NCI-H2107 treated with DMSO at 0.1 percent for 48 hours (cell line): Measurements from ENCODE around the gene SIVA1.

Experiments
- DNase-seq: peaks from one replicate; lab custom pipeline; 2025; ENCODE audit not compliant: unreplicated experiment; lab: John Stamatoyannopoulos, UW

The SIVA1 gene

GRCh38 chr14:104752735-104753527, at the start of gene SIVA1:
TSS of gene SIVA1 (plus strand) at chr14:104753147. CDS start at chr14:104753202, 55 bp downstream.
- peak; percentile 99 for DNase-seq

- no peak for DNase-seq
Observed at GRCh38 chr14:104703269-104703668, 49.7 kb upstream of the SIVA1 start.

- no peak for DNase-seq
Observed at GRCh38 chr14:104704252-104704651, 48.7 kb upstream of the SIVA1 start.

GRCh38 chr14:104705340-104706047, 47.5 kb upstream of the SIVA1 start:
- DNase-seq: no peak

GRCh38 chr14:104706733-104707607, 46.0 kb upstream of the SIVA1 start:
- no peak for DNase-seq

DNA sequence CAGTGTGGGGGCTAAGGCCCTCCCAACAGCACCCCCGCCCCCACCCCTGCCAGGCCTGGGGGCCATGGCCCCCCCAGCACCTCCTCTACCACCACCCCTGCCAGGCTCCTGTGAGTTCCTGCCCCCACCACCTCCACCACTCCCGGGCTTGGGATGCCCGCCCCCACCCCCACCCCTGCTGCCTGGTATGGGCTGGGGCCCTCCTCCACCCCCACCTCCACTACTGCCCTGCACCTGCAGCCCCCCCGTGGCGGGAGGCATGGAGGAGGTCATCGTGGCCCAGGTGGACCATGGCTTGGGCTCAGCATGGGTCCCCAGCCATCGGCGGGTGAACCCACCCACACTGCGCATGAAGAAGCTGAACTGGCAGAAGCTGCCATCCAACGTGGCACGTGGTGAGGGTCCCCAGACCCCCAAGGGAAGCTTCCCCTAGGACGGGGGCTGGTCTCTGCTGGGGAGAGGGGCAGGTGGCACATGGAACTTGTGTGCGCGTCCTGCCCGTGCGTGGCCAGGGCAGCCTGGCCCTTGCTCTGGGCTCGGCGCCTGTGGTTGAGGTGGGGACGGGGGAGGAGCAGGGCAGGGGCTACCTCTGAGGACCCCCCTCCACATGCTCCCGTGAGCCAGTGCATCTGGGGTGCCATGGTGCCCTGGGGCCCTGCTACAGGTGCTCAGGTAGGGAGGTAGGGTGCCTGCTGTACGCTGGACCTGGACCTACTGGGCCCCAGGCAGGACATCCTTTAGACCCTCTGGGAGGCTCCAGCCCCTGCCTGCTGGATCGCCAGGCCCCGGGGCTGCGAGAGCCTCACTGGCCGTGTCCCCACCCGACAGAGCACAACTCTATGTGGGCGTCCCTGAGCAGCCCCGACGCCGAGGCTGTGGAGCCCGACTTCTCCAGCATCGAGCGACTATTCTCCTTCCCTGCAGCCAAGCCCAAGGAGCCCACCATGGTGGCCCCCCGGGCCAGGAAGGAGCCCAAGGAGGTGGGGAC, 45.0 kb upstream of the SIVA1 start:
- no peak for DNase-seq

DNA sequence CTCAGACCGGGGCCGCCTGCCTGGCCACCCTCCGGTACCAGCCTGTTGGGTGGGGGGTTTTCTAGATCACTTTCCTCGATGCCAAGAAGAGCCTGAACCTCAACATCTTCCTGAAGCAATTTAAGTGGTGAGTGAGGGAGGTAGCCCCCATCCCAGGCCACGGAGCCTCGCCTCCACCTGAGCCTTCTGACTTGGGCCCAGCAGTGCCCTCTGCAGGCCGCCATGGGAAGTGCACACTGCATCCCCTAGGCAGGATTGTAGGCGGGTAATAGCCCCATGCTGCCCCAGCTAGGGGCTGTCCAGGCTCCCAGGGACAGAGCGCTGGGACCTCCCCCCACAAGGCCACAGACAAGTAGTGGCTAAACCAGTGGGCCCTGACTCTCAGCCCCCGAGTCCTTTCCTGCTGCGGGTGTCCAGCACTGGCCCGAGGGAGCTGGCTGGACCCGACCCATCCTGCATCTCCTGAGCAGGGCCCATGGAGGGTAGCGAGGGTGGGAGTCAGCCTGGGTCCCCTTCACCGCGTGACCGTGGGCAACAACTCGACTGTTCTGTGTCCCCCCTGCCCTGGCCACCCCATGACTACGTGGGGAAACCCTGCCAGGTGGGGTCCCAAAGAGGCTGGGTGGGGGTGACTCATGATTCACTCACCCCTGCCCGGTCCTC, 44.2 kb upstream of the SIVA1 start:
- peak; percentile 32 for DNase-seq

DNA sequence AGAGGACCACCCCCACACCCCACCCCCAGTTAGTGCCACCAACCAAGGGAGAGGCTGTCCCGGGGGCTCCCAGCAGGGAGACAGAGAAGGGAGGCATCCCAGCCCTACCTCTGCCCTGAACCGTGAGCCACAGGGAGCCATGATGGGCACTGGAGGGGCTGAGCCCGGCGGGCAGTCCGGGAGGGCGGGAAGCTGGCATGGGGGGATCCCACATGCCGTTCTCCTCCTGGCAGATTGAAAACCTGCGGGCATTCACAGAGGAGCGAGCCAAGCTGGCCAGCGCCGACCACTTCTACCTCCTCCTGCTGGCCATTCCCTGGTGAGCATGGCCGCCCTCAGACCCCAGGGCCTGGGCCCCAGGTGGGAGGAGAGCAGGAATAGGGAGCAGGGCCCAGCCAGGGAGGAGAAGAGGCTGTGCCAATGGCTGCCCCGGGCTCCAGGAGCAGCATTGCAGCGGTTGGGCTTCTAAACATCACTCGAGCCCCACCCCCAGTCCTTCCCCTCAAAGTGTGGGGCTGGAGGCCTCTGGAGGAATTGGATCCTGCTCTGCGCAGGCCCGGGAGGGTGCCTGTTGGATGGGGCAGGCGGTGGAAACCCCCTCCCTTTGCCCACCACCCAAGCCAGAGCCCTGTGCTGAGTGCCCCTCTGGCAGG, 43.4 kb upstream of the SIVA1 start:
- no peak for DNase-seq

GRCh38 chr14:104710071-104710735, 42.7 kb upstream of the SIVA1 start:
- no peak for DNase-seq

DNA sequence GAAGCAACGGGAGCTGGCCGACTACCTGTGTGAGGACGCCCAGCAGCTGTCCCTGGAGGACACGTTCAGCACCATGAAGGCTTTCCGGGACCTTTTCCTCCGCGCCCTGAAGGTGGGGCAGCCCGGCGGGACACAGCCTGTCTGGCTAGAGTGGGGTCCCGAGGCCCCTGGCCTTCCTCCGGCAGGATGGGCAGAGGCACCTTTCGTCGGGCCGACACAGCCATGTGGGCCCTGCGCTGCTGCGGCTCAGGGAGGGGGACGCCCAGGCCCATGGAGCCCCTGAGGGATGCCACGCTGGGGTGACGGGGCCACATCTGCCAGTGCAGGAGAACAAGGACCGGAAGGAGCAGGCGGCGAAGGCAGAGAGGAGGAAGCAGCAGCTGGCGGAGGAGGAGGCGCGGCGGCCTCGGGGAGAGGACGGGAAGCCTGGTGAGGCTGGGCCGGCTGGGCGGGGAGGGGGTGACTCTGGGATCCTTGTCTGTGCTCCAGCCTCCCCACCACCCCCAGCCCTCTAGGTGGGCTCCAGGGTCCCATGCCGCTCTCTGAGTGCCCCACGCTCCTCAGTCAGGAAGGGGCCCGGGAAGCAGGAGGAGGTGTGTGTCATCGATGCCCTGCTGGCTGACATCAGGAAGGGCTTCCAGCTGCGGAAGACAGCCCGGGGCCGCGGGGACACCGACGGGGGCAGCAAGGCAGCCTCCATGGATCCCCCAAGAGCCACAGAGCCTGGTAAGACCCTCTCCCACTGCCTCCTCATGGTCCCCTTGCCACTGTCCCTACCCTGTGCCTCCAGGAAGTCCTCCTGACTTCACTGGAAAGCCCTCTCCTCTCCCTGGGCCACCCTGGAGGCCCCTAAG, 39.8 kb upstream of the SIVA1 start:
- no peak for DNase-seq

GRCh38 chr14:104714066-104714465, 38.9 kb upstream of the SIVA1 start:
- no peak for DNase-seq

DNA sequence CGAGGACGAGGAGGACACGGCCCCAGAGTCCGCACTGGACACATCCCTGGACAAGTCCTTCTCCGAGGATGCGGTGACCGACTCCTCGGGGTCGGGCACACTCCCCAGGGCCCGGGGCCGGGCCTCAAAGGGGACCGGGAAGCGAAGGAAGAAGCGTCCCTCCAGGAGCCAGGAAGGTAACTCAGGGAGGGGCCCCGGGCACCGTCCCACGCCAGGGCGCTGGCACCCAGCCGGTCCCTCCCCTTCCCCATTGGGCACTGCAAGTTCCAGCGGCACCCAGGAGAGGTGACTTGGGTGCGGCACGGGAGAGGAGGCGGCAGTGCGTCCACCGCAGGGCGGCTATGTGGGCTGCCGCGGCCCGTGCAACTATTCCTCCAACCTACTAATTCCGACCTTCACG, 38.3 kb upstream of the SIVA1 start:
- DNase-seq: no peak

- no peak for DNase-seq
Observed at GRCh38 chr14:104715416-104715815, 37.5 kb upstream of the SIVA1 start.

DNA sequence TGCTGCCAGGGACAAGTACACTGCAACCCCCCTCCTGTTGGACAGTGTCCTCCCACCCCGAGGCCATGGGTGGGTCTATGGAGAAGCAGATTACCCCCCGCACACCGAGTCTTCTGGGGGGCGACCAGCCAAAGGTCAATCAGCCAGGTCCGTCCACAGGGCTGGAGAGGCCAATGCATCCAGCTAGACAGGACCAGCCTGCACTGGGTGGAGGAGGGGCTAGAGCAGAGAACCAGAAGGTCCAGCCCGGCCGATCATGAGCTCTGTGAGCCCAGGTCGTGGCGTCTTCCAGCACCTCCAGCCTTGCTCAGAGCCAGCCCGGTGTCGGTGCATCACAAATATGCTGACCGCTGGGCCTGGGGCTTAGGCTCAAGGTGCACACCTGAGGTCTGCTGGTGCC, 37.1 kb upstream of the SIVA1 start:
- DNase-seq: no peak

DNA sequence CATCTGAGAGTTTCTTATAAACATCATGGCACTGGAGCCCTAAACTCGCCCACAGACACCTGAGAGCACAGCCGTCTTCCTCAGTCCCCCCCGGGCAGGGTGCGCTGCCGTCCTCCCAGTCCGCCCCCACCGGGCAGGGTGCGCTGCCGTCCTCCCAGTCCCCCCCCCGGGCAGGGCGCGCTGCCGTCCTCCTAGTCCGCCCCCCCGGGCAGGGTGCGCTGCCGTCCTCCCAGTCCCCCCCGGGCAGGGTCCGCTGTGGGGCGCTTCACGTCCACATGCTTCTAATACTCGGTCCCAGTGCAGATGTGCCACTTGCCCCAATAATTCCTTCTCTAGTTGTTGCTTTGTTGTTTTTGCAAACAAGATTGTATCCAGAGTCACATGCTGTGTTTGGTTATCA, 35.8 kb upstream of the SIVA1 start:
- no peak for DNase-seq

- no peak for DNase-seq
Observed at GRCh38 chr14:104717646-104718045, 35.3 kb upstream of the SIVA1 start.

- DNase-seq: no peak
Observed at GRCh38 chr14:104718147-104718546, 34.8 kb upstream of the SIVA1 start.

DNA sequence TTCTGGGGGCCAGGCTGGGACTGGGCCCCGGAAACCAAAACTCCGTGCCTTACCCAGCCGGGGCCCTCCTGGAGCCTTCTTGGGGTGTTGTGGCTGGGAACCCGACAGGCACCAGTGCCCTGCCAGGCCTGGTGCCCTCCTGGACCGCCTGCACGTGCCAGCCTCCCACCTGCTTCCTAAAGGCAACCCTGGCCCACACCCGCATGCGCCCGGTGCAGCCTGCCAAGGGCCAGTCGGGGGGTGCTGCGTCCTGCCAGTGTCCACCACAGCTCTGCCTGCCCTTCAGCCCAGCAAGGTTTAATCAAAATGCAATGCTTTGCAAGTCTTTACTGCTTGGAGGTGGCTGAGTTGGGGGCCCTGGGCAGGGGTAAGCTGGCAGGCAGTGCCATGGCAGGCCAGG, 34.1 kb upstream of the SIVA1 start:
- no peak for DNase-seq
